ENCODE results near the gene CCHCR1. TPM values are rescaled to one million over a fixed set of nuclear protein-coding genes. Genes with fewer than 3 reads are reported as not detected.

The CCHCR1 gene
- total RNA-seq, 6 experiments from 2014 or later, result 12.0 to 24.3 (median 23.5) TPM

DNA sequence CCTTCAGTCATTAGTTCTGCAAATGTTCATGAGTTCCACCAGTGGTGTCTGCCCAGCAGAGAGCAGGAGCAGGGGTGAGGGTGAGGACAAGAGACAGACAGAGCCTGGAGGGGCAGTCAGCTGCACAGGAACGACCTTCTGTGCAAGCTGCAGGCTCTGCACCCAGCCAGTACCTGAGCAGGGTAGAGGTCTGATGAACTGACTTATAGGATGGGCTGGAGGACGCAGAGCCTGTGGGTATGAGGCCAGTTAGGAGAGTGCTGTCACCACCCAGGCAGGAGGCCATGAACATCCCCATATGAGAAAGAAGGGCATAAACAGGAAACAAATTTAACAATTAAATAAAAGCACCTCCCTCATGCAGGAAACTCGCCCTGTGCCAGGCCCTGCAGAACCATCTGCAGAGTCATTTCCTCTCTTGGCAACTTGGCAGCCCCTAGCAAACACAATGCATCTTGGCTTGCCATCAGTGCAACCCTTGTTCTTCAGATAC lies 63.2 kb downstream of the CCHCR1 start:
- H3K27ac Mint-ChIP-seq, result no peak overlapping the region
- H3K9me3 Mint-ChIP-seq, result no peaks in the 10 kb centered on the region
- TF ChIP-seq, protein P1, sequence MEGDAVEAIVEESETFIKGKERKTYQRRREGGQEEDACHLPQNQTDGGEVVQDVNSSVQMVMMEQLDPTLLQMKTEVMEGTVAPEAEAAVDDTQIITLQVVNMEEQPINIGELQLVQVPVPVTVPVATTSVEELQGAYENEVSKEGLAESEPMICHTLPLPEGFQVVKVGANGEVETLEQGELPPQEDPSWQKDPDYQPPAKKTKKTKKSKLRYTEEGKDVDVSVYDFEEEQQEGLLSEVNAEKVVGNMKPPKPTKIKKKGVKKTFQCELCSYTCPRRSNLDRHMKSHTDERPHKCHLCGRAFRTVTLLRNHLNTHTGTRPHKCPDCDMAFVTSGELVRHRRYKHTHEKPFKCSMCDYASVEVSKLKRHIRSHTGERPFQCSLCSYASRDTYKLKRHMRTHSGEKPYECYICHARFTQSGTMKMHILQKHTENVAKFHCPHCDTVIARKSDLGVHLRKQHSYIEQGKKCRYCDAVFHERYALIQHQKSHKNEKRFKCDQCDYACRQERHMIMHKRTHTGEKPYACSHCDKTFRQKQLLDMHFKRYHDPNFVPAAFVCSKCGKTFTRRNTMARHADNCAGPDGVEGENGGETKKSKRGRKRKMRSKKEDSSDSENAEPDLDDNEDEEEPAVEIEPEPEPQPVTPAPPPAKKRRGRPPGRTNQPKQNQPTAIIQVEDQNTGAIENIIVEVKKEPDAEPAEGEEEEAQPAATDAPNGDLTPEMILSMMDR (IDR thresholded peaks at IDR 0.05), result no peak
- no peak overlapping the region for H3K4me3 Mint-ChIP-seq
- no peak for DNase-seq
- peaks cover 2% of the 10 kb centered on the region for H3K27me3 Mint-ChIP-seq (ENCODE audit: insufficient read depth)
- H3K36me3 Mint-ChIP-seq (ENCODE audit: low read depth), result no peaks in the 10 kb centered on the region
- H3K4me1 Mint-ChIP-seq (ENCODE audit: low read depth), result peaks cover 15% of the 10 kb centered on the region

DNA sequence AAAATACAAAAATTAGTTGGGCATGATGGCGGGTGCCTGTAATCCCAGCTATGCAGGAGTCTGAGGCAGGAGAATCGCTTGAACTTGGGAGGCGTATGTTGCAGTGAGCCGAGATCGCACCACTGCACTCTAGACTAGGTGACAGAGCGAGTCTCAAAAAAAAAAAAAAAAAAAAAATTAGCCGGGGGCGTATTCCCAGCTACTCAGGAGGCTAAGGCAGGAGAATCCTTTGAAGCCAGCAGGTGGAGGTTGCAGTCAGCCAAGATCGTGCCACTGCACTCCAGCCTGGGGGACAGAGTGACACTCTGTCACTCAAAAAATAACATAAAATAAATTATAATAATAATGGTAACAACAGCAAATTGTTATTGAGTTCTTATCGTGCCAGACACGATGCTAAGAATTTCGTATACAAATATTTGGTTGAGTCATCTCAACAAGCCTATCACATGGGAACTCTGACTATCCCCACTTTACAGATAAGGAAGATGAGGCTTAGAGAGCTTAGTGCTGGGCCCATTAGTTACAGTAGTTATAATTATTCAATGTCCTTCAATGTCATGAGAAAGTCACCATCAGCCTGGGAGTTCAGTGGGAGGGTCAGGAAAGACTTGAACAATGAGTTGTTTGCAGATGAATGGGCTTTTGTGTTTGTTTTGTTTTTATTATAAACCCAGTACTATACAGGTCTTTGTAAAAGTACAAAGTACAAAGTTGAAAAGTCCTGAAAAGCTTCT lies 64.7 kb downstream of the CCHCR1 start:
- no peaks in the 10 kb centered on the region for H3K36me3 Mint-ChIP-seq (ENCODE audit: low read depth)
- H3K4me3 Mint-ChIP-seq, result no peak overlapping the region
- H3K4me1 Mint-ChIP-seq (ENCODE audit: low read depth), result peaks cover 15% of the 10 kb centered on the region
- no peak for DNase-seq
- TF ChIP-seq, protein P1 (IDR thresholded peaks at IDR 0.05), result no peak
- H3K27me3 Mint-ChIP-seq (ENCODE audit: insufficient read depth), result peaks cover 2% of the 10 kb centered on the region
- H3K9me3 Mint-ChIP-seq, result no peaks in the 10 kb centered on the region
- H3K27ac Mint-ChIP-seq, result no peak overlapping the region

Other genes with a start within 250 kb of the CCHCR1 start
- gene GTF2H4, start 249.6 kb downstream of the CCHCR1 start, total RNA-seq (2021; fragmentation: NEBNext Ultra II Directional; extraction: Animal tissue kit (Norgen Biotek cat#: 25700)), result 10 to 100 TPM; 23.9 to 27.1 (median 26.5) TPM
- gene VARS2, start 243.6 kb downstream of the CCHCR1 start, total RNA-seq (2021; fragmentation: NEBNext Ultra II Directional; extraction: Animal tissue kit (Norgen Biotek cat#: 25700)), result 10 to 100 TPM; 15.3 to 18.4 (median 16.9) TPM
- not detected for gene SFTA2, start 225.6 kb downstream of the CCHCR1 start, total RNA-seq (2021; fragmentation: NEBNext Ultra II Directional; extraction: Animal tissue kit (Norgen Biotek cat#: 25700))
- not detected for gene MUCL3, start 216.8 kb downstream of the CCHCR1 start, total RNA-seq (2021; fragmentation: NEBNext Ultra II Directional; extraction: Animal tissue kit (Norgen Biotek cat#: 25700))
- not detected for gene MUC21, start 174.1 kb downstream of the CCHCR1 start, total RNA-seq (2021; fragmentation: NEBNext Ultra II Directional; extraction: Animal tissue kit (Norgen Biotek cat#: 25700))
- not detected for gene MUC22, start 147.3 kb downstream of the CCHCR1 start, total RNA-seq (2021; fragmentation: NEBNext Ultra II Directional; extraction: Animal tissue kit (Norgen Biotek cat#: 25700))
- gene C6orf15, start 45.2 kb downstream of the CCHCR1 start, total RNA-seq (2021; fragmentation: NEBNext Ultra II Directional; extraction: Animal tissue kit (Norgen Biotek cat#: 25700)), result not detected
- gene PSORS1C1, start 43.0 kb downstream of the CCHCR1 start, total RNA-seq (2021; fragmentation: NEBNext Ultra II Directional; extraction: Animal tissue kit (Norgen Biotek cat#: 25700)), result 1 to 10 TPM; 2.1 to 4.4 (median 3.5) TPM
- not detected for gene CDSN, start 37.4 kb downstream of the CCHCR1 start, total RNA-seq (2021; fragmentation: NEBNext Ultra II Directional; extraction: Animal tissue kit (Norgen Biotek cat#: 25700))
- not detected for gene PSORS1C2, start 18.7 kb downstream of the CCHCR1 start, total RNA-seq (2021; fragmentation: NEBNext Ultra II Directional; extraction: Animal tissue kit (Norgen Biotek cat#: 25700))
- gene TCF19, start 787 bp upstream of the CCHCR1 start, total RNA-seq (2021; fragmentation: NEBNext Ultra II Directional; extraction: Animal tissue kit (Norgen Biotek cat#: 25700)), result 10 to 100 TPM; 14.2 to 32.9 (median 29.6) TPM
- under 1 TPM; 0.17 to 0.63 (median 0.33) TPM for gene POU5F1, start 12.9 kb upstream of the CCHCR1 start, total RNA-seq (2021; fragmentation: NEBNext Ultra II Directional; extraction: Animal tissue kit (Norgen Biotek cat#: 25700))
- 100 to 1,000 TPM in 4 of 6 experiments, 10 to 100 TPM in 2; 88.7 to 148 (median 125) TPM for gene HLA-C, start 114.3 kb upstream of the CCHCR1 start, total RNA-seq (2021; fragmentation: NEBNext Ultra II Directional; extraction: Animal tissue kit (Norgen Biotek cat#: 25700))
- gene HLA-B, start 199.4 kb upstream of the CCHCR1 start, total RNA-seq (2021; fragmentation: NEBNext Ultra II Directional; extraction: Animal tissue kit (Norgen Biotek cat#: 25700)), result 100 to 1,000 TPM in 4 of 6 experiments, 10 to 100 TPM in 2; 74.1 to 178 (median 162) TPM
- 10 to 100 TPM; 14.7 to 24.0 (median 17.7) TPM for gene MICA, start 245.8 kb upstream of the CCHCR1 start, total RNA-seq (2021; fragmentation: NEBNext Ultra II Directional; extraction: Animal tissue kit (Norgen Biotek cat#: 25700))